Measurements from ENCODE around the gene BIN2. TPM values are rescaled to one million over a fixed set of nuclear protein-coding genes. Genes with fewer than 3 reads are reported as not detected.
A peak's percentile ranks its signal among the peaks of the same experiment; 100 is the strongest.

BIN2 gene
- total RNA-seq, 3 donors from 2014 or later: 14.7 to 20.9 (median 16.4) TPM

GRCh38 chr12:51240971-51241370 lies 83.0 kb downstream of the BIN2 start:
- peak overlapping the region; percentile 96 for H3K4me3 Mint-ChIP-seq
- peaks cover 31% of the 10 kb centered on the region for H3K36me3 Mint-ChIP-seq (ENCODE audit: insufficient read depth)
- ATAC-seq (no peak), DNase-seq (no peak)
- H3K9me3 Mint-ChIP-seq: no peaks in the 10 kb centered on the region
- peaks cover 52% of the 10 kb centered on the region for H3K4me1 Mint-ChIP-seq (ENCODE audit: low read depth)
- H3K27me3 Mint-ChIP-seq (ENCODE audit: low read depth): no peaks in the 10 kb centered on the region

- H3K4me1 Mint-ChIP-seq (ENCODE audit: low read depth): peaks cover 39% of the 10 kb centered on the region
- peak within 1 kb of the TSS; percentile 96 for H3K4me3 Mint-ChIP-seq
- DNase-seq (peak; percentile 90), ATAC-seq (peak; percentile 97)
- H3K9me3 Mint-ChIP-seq: no peaks in the 10 kb centered on the region
- no peaks in the 10 kb centered on the region for H3K27me3 Mint-ChIP-seq (ENCODE audit: low read depth)
- peaks cover 27% of the 10 kb centered on the region for H3K36me3 Mint-ChIP-seq (ENCODE audit: insufficient read depth)
These were observed 85.3 kb downstream of the BIN2 start, which contains the start of gene DAZAP2 for GRCh38 chr12:51238510-51239334. TSS of gene DAZAP2 (plus strand) at chr12:51238826. CDS start at chr12:51238908, 82 bp downstream.

- DNase-seq (no peak), ATAC-seq (no peak)
- H3K36me3 Mint-ChIP-seq (ENCODE audit: insufficient read depth): peaks cover 25% of the 10 kb centered on the region
- H3K4me1 Mint-ChIP-seq (ENCODE audit: low read depth): peaks cover 37% of the 10 kb centered on the region
- peak overlapping the region; percentile 96 for H3K4me3 Mint-ChIP-seq
- H3K27me3 Mint-ChIP-seq (ENCODE audit: low read depth): no peaks in the 10 kb centered on the region
- no peaks in the 10 kb centered on the region for H3K9me3 Mint-ChIP-seq
These were observed 85.9 kb downstream of the BIN2 start for GRCh38 chr12:51238037-51238509.

GRCh38 chr12:51234530-51234929 lies 89.4 kb downstream of the BIN2 start:
- H3K36me3 Mint-ChIP-seq (ENCODE audit: insufficient read depth): no peaks in the 10 kb centered on the region
- H3K9me3 Mint-ChIP-seq: no peaks in the 10 kb centered on the region
- no peak overlapping the region for H3K4me3 Mint-ChIP-seq
- DNase-seq (no peak), ATAC-seq (no peak)
- H3K27me3 Mint-ChIP-seq (ENCODE audit: low read depth): no peaks in the 10 kb centered on the region
- peaks cover 9% of the 10 kb centered on the region for H3K4me1 Mint-ChIP-seq (ENCODE audit: low read depth)

GRCh38 chr12:51232642-51233041 lies 91.3 kb downstream of the BIN2 start:
- Mint-ChIP-seq H3K4me1 (ENCODE audit: low read depth) (peaks cover 2% of the 10 kb centered on the region), H3K27me3 (ENCODE audit: low read depth) (no peaks in the 10 kb centered on the region), H3K4me3 (no peak overlapping the region), H3K36me3 (ENCODE audit: insufficient read depth) (no peaks in the 10 kb centered on the region), H3K9me3 (no peaks in the 10 kb centered on the region)
- ATAC-seq (no peak), DNase-seq (no peak)

Other genes starting within 250 kb of the BIN2 start
- 10 to 100 TPM; 20.7 to 22.5 (median 21.5) TPM for gene CSRNP2, start 240.6 kb downstream of the BIN2 start, total RNA-seq
- gene TFCP2, start 151.0 kb downstream of the BIN2 start, total RNA-seq: 10 to 100 TPM; 32.9 to 33.7 (median 33.1) TPM
- 1 to 10 TPM; 4.1 to 8.5 (median 7.2) TPM for gene POU6F1, start 106.1 kb downstream of the BIN2 start, total RNA-seq
- gene DAZAP2, start 85.3 kb downstream of the BIN2 start, total RNA-seq: 100 to 1,000 TPM; 143 to 145 (median 145) TPM
- under 1 TPM; 0.76 to 0.87 (median 0.79) TPM for gene SMAGP, start 53.8 kb downstream of the BIN2 start, total RNA-seq
- gene CELA1, start 22.5 kb upstream of the BIN2 start, total RNA-seq: not detected
- 10 to 100 TPM; 10.8 to 16.9 (median 11.9) TPM for gene GALNT6, start 67.2 kb upstream of the BIN2 start, total RNA-seq
- gene SLC4A8, start 100.7 kb upstream of the BIN2 start, total RNA-seq: 1 to 10 TPM in 2 of 3 donors, under 1 TPM in 1; 0.82 to 2.9 (median 1.1) TPM